ENCODE data around the gene GPR4. TPM values are rescaled to one million over a fixed set of nuclear protein-coding genes. Genes with fewer than 3 reads are reported as not detected.
A peak's percentile ranks its signal among the peaks of the same experiment; 100 is the strongest.

GPR4 gene
- polyA plus RNA-seq, 1 of the 3 experiments (the other 2 are of a cell fraction) = 0.69 TPM

DNA sequence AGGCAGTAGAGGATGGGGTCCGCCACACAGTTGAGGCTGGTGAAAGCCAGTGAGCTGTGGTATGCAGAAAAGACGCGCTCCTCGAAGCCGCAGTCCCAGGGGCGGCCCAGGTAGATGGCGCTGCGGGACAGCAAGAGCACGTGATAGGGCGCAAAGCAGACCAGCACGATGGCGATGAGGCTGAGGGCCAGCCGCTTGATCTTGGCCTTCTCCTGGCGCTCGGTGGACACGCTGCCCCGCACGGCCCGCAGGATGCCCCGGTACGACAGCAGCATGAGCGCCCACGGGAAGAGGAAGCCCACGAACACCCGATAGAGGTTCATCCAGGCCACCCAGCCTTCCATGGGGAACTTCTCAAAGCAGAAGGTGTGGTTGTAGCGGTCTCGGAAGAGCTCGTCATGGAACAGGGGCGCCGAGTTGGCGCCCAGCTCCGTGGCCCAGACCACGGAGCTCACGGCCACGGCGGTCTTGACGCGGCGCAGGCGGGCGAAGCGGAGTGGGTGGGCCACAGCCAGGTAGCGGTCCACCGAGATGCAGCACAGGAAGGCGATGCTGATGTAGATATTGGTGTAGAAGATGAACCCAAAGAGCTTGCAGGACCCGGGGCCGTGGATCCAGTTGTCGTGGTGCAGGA lies 10.9 kb downstream of the GPR4 start:
- Histone ChIP-seq H3K4me1 (ENCODE audit: control insufficient read depth in 1 of 2, insufficient read depth in 2 of 2, low read depth in 1 of 2, low read length in 1 of 2) (no peaks in the 10 kb centered on the region), H3K4me3 (ENCODE audit: low read depth in 2 of 2, low read length in 1 of 2) (no peak overlapping the region), H3F3A (replicated peaks; ENCODE audit: insufficient read depth) (no peaks in the 10 kb centered on the region), H3K36me3 (replicated peaks in 1 of 2; ENCODE audit: control insufficient read depth in 1 of 2, insufficient read depth in 2 of 2, low read length in 1 of 2) (no peaks in the 10 kb centered on the region), H3K27me3 (ENCODE audit: insufficient read depth) (no peaks in the 10 kb centered on the region), H3K9ac (no peak overlapping the region), H3K27ac (ENCODE audit: low read depth in 2 of 2, low read length in 1 of 2) (no peak overlapping the region), H3K9me2 (no peaks in the 10 kb centered on the region), H3K4me2 (no peak overlapping the region), H3K79me2 (ENCODE audit: insufficient read depth) (no peaks in the 10 kb centered on the region), H4K20me1 (ENCODE audit: insufficient read depth) (no peaks in the 10 kb centered on the region), H3K9me3 (no peaks in the 10 kb centered on the region), H2AFZ (ENCODE audit: low read depth) (no peak overlapping the region)
- peak; percentile 79 for DNase-seq
- WGBS (ENCODE audit: low lambda C conversion rate) = 72% methylated on average over 31 of the region's 48 CpGs
- POLR2A ChIA-PET = no interaction called here
- TF ChIP-seq SMC3 (IDR thresholded peaks at IDR 0.05; ENCODE audit: low read depth, low read length) (peak; percentile 40), EZH2phosphoT487 (IDR thresholded peaks at IDR 0.05; ENCODE audit: borderline replicate concordance, low read depth) (no peak), RAD21 (IDR thresholded peaks at IDR 0.05; ENCODE audit: low read length) (peak; percentile 65)
- TF ChIP-seq, protein P1, sequence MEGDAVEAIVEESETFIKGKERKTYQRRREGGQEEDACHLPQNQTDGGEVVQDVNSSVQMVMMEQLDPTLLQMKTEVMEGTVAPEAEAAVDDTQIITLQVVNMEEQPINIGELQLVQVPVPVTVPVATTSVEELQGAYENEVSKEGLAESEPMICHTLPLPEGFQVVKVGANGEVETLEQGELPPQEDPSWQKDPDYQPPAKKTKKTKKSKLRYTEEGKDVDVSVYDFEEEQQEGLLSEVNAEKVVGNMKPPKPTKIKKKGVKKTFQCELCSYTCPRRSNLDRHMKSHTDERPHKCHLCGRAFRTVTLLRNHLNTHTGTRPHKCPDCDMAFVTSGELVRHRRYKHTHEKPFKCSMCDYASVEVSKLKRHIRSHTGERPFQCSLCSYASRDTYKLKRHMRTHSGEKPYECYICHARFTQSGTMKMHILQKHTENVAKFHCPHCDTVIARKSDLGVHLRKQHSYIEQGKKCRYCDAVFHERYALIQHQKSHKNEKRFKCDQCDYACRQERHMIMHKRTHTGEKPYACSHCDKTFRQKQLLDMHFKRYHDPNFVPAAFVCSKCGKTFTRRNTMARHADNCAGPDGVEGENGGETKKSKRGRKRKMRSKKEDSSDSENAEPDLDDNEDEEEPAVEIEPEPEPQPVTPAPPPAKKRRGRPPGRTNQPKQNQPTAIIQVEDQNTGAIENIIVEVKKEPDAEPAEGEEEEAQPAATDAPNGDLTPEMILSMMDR (IDR thresholded peaks at IDR 0.05) = peak; percentile 42; the same call in 1 of the 2 replicates
- CTCF ChIA-PET = interaction anchor here (0.8 to 2.3 kb wide), 14 partner anchors 9 to 105 kb away, joined by 3 to 12 read pairs (median 4); partner anchors contain the start of gene QPCTL

DNA sequence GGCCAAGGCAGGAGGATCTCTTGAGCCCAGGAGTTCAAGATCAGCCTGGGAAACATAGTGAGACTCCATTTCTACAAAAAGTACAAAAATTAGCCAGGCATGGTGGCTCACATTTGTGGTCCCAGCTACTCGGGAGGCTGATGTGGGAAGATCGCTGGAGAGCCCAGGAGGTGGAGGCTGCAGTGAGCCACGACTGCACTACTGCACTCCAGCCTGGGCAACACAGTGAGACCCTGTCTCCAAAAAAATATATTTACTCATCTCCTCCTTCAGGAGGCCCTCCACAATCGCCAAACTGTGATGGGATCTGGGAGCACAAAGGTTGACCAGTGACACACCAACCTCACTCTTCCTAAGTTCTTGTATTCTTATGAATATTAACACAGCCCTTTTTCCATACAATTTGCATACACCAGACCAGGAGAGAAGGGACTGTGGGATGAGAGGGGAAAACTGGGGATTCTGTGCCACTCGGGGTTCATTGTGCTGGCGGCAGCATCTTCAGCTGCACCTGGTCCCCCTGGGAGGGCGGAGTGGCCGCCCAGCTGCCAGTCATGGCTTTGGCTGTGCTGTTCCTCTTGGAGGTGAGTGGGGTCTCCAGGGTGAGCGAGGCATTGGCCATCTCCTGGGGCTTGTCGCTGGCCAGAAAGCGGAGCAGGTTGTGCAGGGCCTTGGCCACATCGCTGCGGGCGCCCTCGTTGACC lies 11.6 kb downstream of the GPR4 start:
- H3K9me2 ChIP-seq = no peaks in the 10 kb centered on the region
- no peak overlapping the region for H3K4me3 ChIP-seq (ENCODE audit: low read depth in 2 of 2, low read length in 1 of 2)
- no peaks in the 10 kb centered on the region for H3K27me3 ChIP-seq (ENCODE audit: insufficient read depth)
- DNase-seq = no peak
- H3K9me3 ChIP-seq = no peaks in the 10 kb centered on the region
- H3K4me2 ChIP-seq = no peak overlapping the region
- POLR2A ChIA-PET = no interaction called here
- H3K36me3 ChIP-seq (replicated peaks in 1 of 2; ENCODE audit: control insufficient read depth in 1 of 2, insufficient read depth in 2 of 2, low read length in 1 of 2) = no peaks in the 10 kb centered on the region
- peaks cover under 1% of the 10 kb centered on the region for H3F3A ChIP-seq (replicated peaks; ENCODE audit: insufficient read depth)
- no peaks in the 10 kb centered on the region for H3K79me2 ChIP-seq (ENCODE audit: insufficient read depth)
- H3K9ac ChIP-seq = no peak overlapping the region
- no peaks in the 10 kb centered on the region for H4K20me1 ChIP-seq (ENCODE audit: insufficient read depth)
- H3K4me1 ChIP-seq (ENCODE audit: control insufficient read depth in 1 of 2, insufficient read depth in 2 of 2, low read depth in 1 of 2, low read length in 1 of 2) = peaks cover 0 to under 1% of the 10 kb centered on the region in 2 experiments; a peak in 1 of 4 replicates
- H2AFZ ChIP-seq (ENCODE audit: low read depth) = no peak overlapping the region
- no peak overlapping the region for H3K27ac ChIP-seq (ENCODE audit: low read depth in 2 of 2, low read length in 1 of 2)
- CTCF ChIA-PET = interaction anchor here (0.8 to 2.3 kb wide), 14 partner anchors 9 to 105 kb away, joined by 3 to 12 read pairs (median 4); partner anchors contain the start of gene QPCTL
- whole genome bisulfite sequencing (ENCODE audit: low lambda C conversion rate) = 55% methylated on average over 7 of the region's 15 CpGs
- TF ChIP-seq ELF1 (IDR thresholded peaks at IDR 0.05) (no peak), JUND (IDR thresholded peaks at IDR 0.05) (no peak), RCOR1 (IDR thresholded peaks at IDR 0.05; ENCODE audit: low read length) (no peak), FOXJ3 (CRISPR knock-in tag; IDR thresholded peaks at IDR 0.05) (no peak), NRF1 (IDR thresholded peaks at IDR 0.05; ENCODE audit: low read depth, low read length) (no peak), RAD21 (IDR thresholded peaks at IDR 0.05; ENCODE audit: low read length) (no peak), CHD2 (IDR thresholded peaks at IDR 0.05; ENCODE audit: low read length, partially characterized antibody) (no peak), YY1 (IDR thresholded peaks at IDR 0.05; ENCODE audit: low read depth) (no peak), SMC3 (IDR thresholded peaks at IDR 0.05; ENCODE audit: low read depth, low read length) (no peak), TCF12 (IDR thresholded peaks at IDR 0.05) (no peak), GABPA (IDR thresholded peaks at IDR 0.05; ENCODE audit: low read depth) (no peak), RXRA (IDR thresholded peaks at IDR 0.05; ENCODE audit: borderline replicate concordance, low read depth) (no peak), NFIC (IDR thresholded peaks at IDR 0.05; ENCODE audit: borderline replicate concordance) (no peak)
- TF ChIP-seq, protein P2, sequence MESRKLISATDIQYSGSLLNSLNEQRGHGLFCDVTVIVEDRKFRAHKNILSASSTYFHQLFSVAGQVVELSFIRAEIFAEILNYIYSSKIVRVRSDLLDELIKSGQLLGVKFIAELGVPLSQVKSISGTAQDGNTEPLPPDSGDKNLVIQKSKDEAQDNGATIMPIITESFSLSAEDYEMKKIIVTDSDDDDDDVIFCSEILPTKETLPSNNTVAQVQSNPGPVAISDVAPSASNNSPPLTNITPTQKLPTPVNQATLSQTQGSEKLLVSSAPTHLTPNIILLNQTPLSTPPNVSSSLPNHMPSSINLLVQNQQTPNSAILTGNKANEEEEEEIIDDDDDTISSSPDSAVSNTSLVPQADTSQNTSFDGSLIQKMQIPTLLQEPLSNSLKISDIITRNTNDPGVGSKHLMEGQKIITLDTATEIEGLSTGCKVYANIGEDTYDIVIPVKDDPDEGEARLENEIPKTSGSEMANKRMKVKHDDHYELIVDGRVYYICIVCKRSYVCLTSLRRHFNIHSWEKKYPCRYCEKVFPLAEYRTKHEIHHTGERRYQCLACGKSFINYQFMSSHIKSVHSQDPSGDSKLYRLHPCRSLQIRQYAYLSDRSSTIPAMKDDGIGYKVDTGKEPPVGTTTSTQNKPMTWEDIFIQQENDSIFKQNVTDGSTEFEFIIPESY (IDR thresholded peaks at IDR 0.05; ENCODE audit: borderline replicate concordance, low read depth) = no peak
- TF ChIP-seq, protein P3, sequence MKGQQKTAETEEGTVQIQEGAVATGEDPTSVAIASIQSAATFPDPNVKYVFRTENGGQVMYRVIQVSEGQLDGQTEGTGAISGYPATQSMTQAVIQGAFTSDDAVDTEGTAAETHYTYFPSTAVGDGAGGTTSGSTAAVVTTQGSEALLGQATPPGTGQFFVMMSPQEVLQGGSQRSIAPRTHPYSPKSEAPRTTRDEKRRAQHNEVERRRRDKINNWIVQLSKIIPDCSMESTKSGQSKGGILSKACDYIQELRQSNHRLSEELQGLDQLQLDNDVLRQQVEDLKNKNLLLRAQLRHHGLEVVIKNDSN (IDR thresholded peaks at IDR 0.05; ENCODE audit: borderline replicate concordance, low read depth) = no peak
- TF ChIP-seq, protein P4, sequence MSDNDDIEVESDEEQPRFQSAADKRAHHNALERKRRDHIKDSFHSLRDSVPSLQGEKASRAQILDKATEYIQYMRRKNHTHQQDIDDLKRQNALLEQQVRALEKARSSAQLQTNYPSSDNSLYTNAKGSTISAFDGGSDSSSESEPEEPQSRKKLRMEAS (IDR thresholded peaks at IDR 0.05; ENCODE audit: low read depth) = no peak
